ENCODE data around the gene CHD2. TPM values are rescaled to one million over a fixed set of nuclear protein-coding genes. Genes with fewer than 3 reads are reported as not detected.

Gene CHD2
- total RNA-seq, 2 experiments from 2014 or later, result 129 to 148 TPM

GRCh38 chr15:92958105-92958504 is 58.0 kb downstream of the CHD2 start:
- DNase-seq, result peak; percentile 27

GRCh38 chr15:92959219-92959618 is 59.1 kb downstream of the CHD2 start:
- Mint-ChIP-seq H3K9me3 (no peaks in the 10 kb centered on the region), H3K4me3 (no peak overlapping the region), H3K27me3 (no peaks in the 10 kb centered on the region), H3K4me1 (peaks cover 29% of the 10 kb centered on the region), H3K36me3 (ENCODE audit: low read depth) (peaks cover 90% of the 10 kb centered on the region), H3K27ac (no peak overlapping the region)
- POLR2A ChIA-PET, result no interaction called here
- no peak for DNase-seq
- CTCF ChIA-PET, result no interaction called here

More at GRCh38 chr15:92958105-92958504, 58.0 kb downstream of the CHD2 start:
- Mint-ChIP-seq H3K9me3 (no peaks in the 10 kb centered on the region), H3K36me3 (ENCODE audit: low read depth) (peaks cover 88% of the 10 kb centered on the region), H3K4me3 (no peak overlapping the region), H3K27ac (peak overlapping the region; percentile 31), H3K27me3 (no peaks in the 10 kb centered on the region), H3K4me1 (peaks cover 28% of the 10 kb centered on the region)
- ChIA-PET CTCF (no interaction called here), POLR2A (no interaction called here)

GRCh38 chr15:92960996-92961681 is 61.0 kb downstream of the CHD2 start:
- Mint-ChIP-seq H3K27ac (no peak overlapping the region), H3K9me3 (no peaks in the 10 kb centered on the region), H3K36me3 (ENCODE audit: low read depth) (peaks cover 82% of the 10 kb centered on the region), H3K4me1 (peaks cover 29% of the 10 kb centered on the region), H3K4me3 (no peak overlapping the region), H3K27me3 (no peaks in the 10 kb centered on the region)
- CTCF ChIA-PET, result interaction anchor here (0.6 to 0.9 kb wide), 4 partner anchors 9 to 76 kb away, joined by 3 to 4 read pairs (median 3); no protein-coding TSS in a partner anchor
- no peak for DNase-seq
- POLR2A ChIA-PET, result interaction anchor here (0.6 kb wide), 1 partner anchor 24 kb away, joined by 3 read pairs; no protein-coding TSS in a partner anchor

- no peak for DNase-seq
- Mint-ChIP-seq H3K4me1 (peaks cover 20% of the 10 kb centered on the region), H3K4me3 (no peak overlapping the region), H3K27ac (no peak overlapping the region), H3K9me3 (no peaks in the 10 kb centered on the region), H3K27me3 (no peaks in the 10 kb centered on the region), H3K36me3 (ENCODE audit: low read depth) (peaks cover 78% of the 10 kb centered on the region)
- POLR2A ChIA-PET, result no interaction called here
- CTCF ChIA-PET, result interaction anchor here (0.7 to 1.0 kb wide), 2 partner anchors 67 to 154 kb away, joined by 3 read pairs; no protein-coding TSS in a partner anchor
Observed at GRCh38 chr15:92962914-92963313, 62.8 kb downstream of the CHD2 start.

- no peaks in the 10 kb centered on the region for H3K27me3 Mint-ChIP-seq
- no peaks in the 10 kb centered on the region for H3K9me3 Mint-ChIP-seq
- H3K4me3 Mint-ChIP-seq, result no peak overlapping the region
- H3K4me1 Mint-ChIP-seq, result peaks cover 17% of the 10 kb centered on the region
- ChIA-PET POLR2A (no interaction called here), CTCF (interaction anchor here (0.5 to 0.6 kb wide), 2 partner anchors 40 to 140 kb away, joined by 3 read pairs; no protein-coding TSS in a partner anchor)
- DNase-seq, result no peak
- H3K36me3 Mint-ChIP-seq (ENCODE audit: low read depth), result peaks cover 76% of the 10 kb centered on the region
- H3K27ac Mint-ChIP-seq, result no peak overlapping the region
Observed at GRCh38 chr15:92963794-92964193, 63.7 kb downstream of the CHD2 start.

- Mint-ChIP-seq H3K9me3 (no peaks in the 10 kb centered on the region), H3K4me1 (peaks cover 9% of the 10 kb centered on the region), H3K4me3 (no peak overlapping the region), H3K27me3 (no peaks in the 10 kb centered on the region), H3K36me3 (ENCODE audit: low read depth) (peaks cover 74% of the 10 kb centered on the region), H3K27ac (peak overlapping the region; percentile 1)
- no peak for DNase-seq
- ChIA-PET POLR2A (no interaction called here), CTCF (interaction anchor here (0.8 kb wide), 1 partner anchor 11 kb away, joined by 4 read pairs; no protein-coding TSS in a partner anchor)
Observed at GRCh38 chr15:92968926-92969651, 69.0 kb downstream of the CHD2 start.

- CTCF ChIA-PET, result interaction anchor here (0.5 to 1.3 kb wide), 3 partner anchors 9 to 70 kb away, joined by 3 read pairs; partner anchors contain the start of gene CHD2
- no peak overlapping the region for H3K27ac Mint-ChIP-seq
- peaks cover 73% of the 10 kb centered on the region for H3K36me3 Mint-ChIP-seq (ENCODE audit: low read depth)
Observed at GRCh38 chr15:92970656-92971055, 70.5 kb downstream of the CHD2 start.

GRCh38 chr15:92971081-92971480 is 71.0 kb downstream of the CHD2 start:
- CTCF ChIA-PET, result interaction anchor here (1.3 kb wide), 1 partner anchor 28 kb away, joined by 3 read pairs; no protein-coding TSS in a partner anchor
- POLR2A ChIA-PET, result no interaction called here
- DNase-seq, result no peak
- Mint-ChIP-seq H3K36me3 (ENCODE audit: low read depth) (peaks cover 76% of the 10 kb centered on the region), H3K9me3 (no peaks in the 10 kb centered on the region), H3K27me3 (no peaks in the 10 kb centered on the region), H3K27ac (no peak overlapping the region), H3K4me1 (peaks cover 9% of the 10 kb centered on the region), H3K4me3 (no peak overlapping the region)

More at GRCh38 chr15:92970656-92971055, 70.5 kb downstream of the CHD2 start:
- Mint-ChIP-seq H3K27me3 (no peaks in the 10 kb centered on the region), H3K4me1 (peaks cover 9% of the 10 kb centered on the region), H3K4me3 (no peak overlapping the region), H3K9me3 (no peaks in the 10 kb centered on the region)
- POLR2A ChIA-PET, result no interaction called here
- DNase-seq, result no peak

GRCh38 chr15:92971713-92972112 is 71.6 kb downstream of the CHD2 start:
- H3K36me3 Mint-ChIP-seq (ENCODE audit: low read depth), result peaks cover 77% of the 10 kb centered on the region
- no peak overlapping the region for H3K27ac Mint-ChIP-seq
- no peak for DNase-seq
- H3K4me1 Mint-ChIP-seq, result peaks cover 9% of the 10 kb centered on the region
- no peak overlapping the region for H3K4me3 Mint-ChIP-seq
- H3K27me3 Mint-ChIP-seq, result no peaks in the 10 kb centered on the region
- POLR2A ChIA-PET, result no interaction called here
- CTCF ChIA-PET, result no interaction called here
- H3K9me3 Mint-ChIP-seq, result no peaks in the 10 kb centered on the region

GRCh38 chr15:92974183-92974915 is 74.2 kb downstream of the CHD2 start:
- Mint-ChIP-seq H3K4me1 (peaks cover 19% of the 10 kb centered on the region), H3K27me3 (no peaks in the 10 kb centered on the region), H3K4me3 (no peak overlapping the region), H3K27ac (no peak overlapping the region), H3K36me3 (ENCODE audit: low read depth) (peaks cover 80% of the 10 kb centered on the region), H3K9me3 (no peaks in the 10 kb centered on the region)
- ChIA-PET CTCF (interaction anchor here (0.7 to 1.4 kb wide), 6 partner anchors 13 to 56 kb away, joined by 3 to 4 read pairs (median 3); no protein-coding TSS in a partner anchor), POLR2A (no interaction called here)
- DNase-seq, result no peak

- Mint-ChIP-seq H3K4me3 (no peak overlapping the region), H3K36me3 (ENCODE audit: low read depth) (peaks cover 54% of the 10 kb centered on the region), H3K27me3 (no peaks in the 10 kb centered on the region), H3K9me3 (no peaks in the 10 kb centered on the region), H3K27ac (peak overlapping the region; percentile 76), H3K4me1 (peaks cover 22% of the 10 kb centered on the region)
- POLR2A ChIA-PET, result no interaction called here
- CTCF ChIA-PET, result interaction anchor here (0.6 to 2.3 kb wide), 3 partner anchors 18 to 170 kb away, joined by 3 to 9 read pairs (median 3); no protein-coding TSS in a partner anchor
- no peak for DNase-seq
Observed at GRCh38 chr15:92979011-92979701, 79.0 kb downstream of the CHD2 start.

- ChIA-PET POLR2A (no interaction called here), CTCF (interaction anchor here (1.2 kb wide), 1 partner anchor 9 kb away, joined by 7 read pairs; no protein-coding TSS in a partner anchor)
- peaks cover 50% of the 10 kb centered on the region for H3K36me3 Mint-ChIP-seq (ENCODE audit: low read depth)
- H3K4me1 Mint-ChIP-seq, result peaks cover 25% of the 10 kb centered on the region
- H3K9me3 Mint-ChIP-seq, result no peaks in the 10 kb centered on the region
- H3K27me3 Mint-ChIP-seq, result no peaks in the 10 kb centered on the region
- no peak overlapping the region for H3K27ac Mint-ChIP-seq
- no peak overlapping the region for H3K4me3 Mint-ChIP-seq
- DNase-seq, result no peak
Observed at GRCh38 chr15:92981333-92981732, 81.2 kb downstream of the CHD2 start.

Measured in activated CD4-positive, alpha-beta T cell treated with anti-CD3 and anti-CD28 coated beads, Interleukin-2, amount 10 ng/mL, durations not matched to agents 7 days and 5 days (primary cell).